ENCODE results near the gene MAPK11. TPM values are rescaled to one million over a fixed set of nuclear protein-coding genes. Genes with fewer than 3 reads are reported as not detected.

MAPK11 gene
- total RNA-seq, 2 donors from 2014 or later, result 0.33 to 0.40 TPM

- no peak overlapping the region for H3K9ac ChIP-seq (ENCODE audit: extremely low read depth, low read length, poor library complexity, severe bottlenecking)
- no peak for DNase-seq
- no peaks in the 10 kb centered on the region for H3K36me3 Mint-ChIP-seq (ENCODE audit: low read depth)
- H3K4me3 ChIP-seq (ENCODE audit: low read length), result no peak overlapping the region
- no peaks in the 10 kb centered on the region for H3K27me3 ChIP-seq (ENCODE audit: control insufficient read depth, insufficient read depth, low read length, poor library complexity, severe bottlenecking)
- H3K36me3 ChIP-seq (ENCODE audit: control insufficient read depth, insufficient read depth, low read length), result no peaks in the 10 kb centered on the region
- no peak overlapping the region for H3K27ac Mint-ChIP-seq
- H3K9me3 Mint-ChIP-seq, result no peaks in the 10 kb centered on the region
- H3K27me3 Mint-ChIP-seq (ENCODE audit: insufficient read depth), result peaks cover 2% of the 10 kb centered on the region
- peaks cover 10% of the 10 kb centered on the region for H3K4me1 Mint-ChIP-seq
- no peak for TF ChIP-seq CTCF (conservative IDR thresholded peaks at IDR 0.05)
- WGBS, 2 experiments (ENCODE audit: insufficient coverage in 1 of 2, insufficient read length in 1 of 2), result 82 to 92% methylated on average over 2 to 5 of the region's 5 CpGs
- H3K9me3 ChIP-seq (ENCODE audit: control insufficient read depth, low read length), result no peaks in the 10 kb centered on the region
- no peak overlapping the region for H3K27ac ChIP-seq (ENCODE audit: low read depth, low read length)
- H3K4me3 Mint-ChIP-seq, result no peak overlapping the region
- H3K4me1 ChIP-seq (ENCODE audit: control insufficient read depth, insufficient read depth, low read length), result peaks cover 3% of the 10 kb centered on the region
These were observed 32.4 kb upstream of the MAPK11 start for GRCh38 chr22:50302564-50302963.

GRCh38 chr22:50302041-50302541, 31.9 kb upstream of the MAPK11 start:
- H3K9me3 Mint-ChIP-seq, result no peaks in the 10 kb centered on the region
- H3K36me3 Mint-ChIP-seq (ENCODE audit: low read depth), result no peaks in the 10 kb centered on the region
- no peak overlapping the region for H3K4me3 ChIP-seq (ENCODE audit: low read length)
- WGBS, 2 experiments (ENCODE audit: insufficient coverage in 1 of 2, insufficient read length in 1 of 2), result 83 to 86% methylated on average over 3 to 9 of the region's 9 CpGs
- H3K4me1 ChIP-seq (ENCODE audit: control insufficient read depth, insufficient read depth, low read length), result peaks cover 3% of the 10 kb centered on the region
- no peaks in the 10 kb centered on the region for H3K36me3 ChIP-seq (ENCODE audit: control insufficient read depth, insufficient read depth, low read length)
- no peak overlapping the region for H3K27ac Mint-ChIP-seq
- no peak overlapping the region for H3K27ac ChIP-seq (ENCODE audit: low read depth, low read length)
- H3K4me3 Mint-ChIP-seq, result no peak overlapping the region
- peaks cover 10% of the 10 kb centered on the region for H3K4me1 Mint-ChIP-seq
- H3K27me3 ChIP-seq (ENCODE audit: control insufficient read depth, insufficient read depth, low read length, poor library complexity, severe bottlenecking), result no peaks in the 10 kb centered on the region
- H3K9ac ChIP-seq (ENCODE audit: extremely low read depth, low read length, poor library complexity, severe bottlenecking), result no peak overlapping the region
- TF ChIP-seq CTCF (conservative IDR thresholded peaks at IDR 0.05), result no peak
- H3K9me3 ChIP-seq (ENCODE audit: control insufficient read depth, low read length), result no peaks in the 10 kb centered on the region
- DNase-seq, result no peak
- H3K27me3 Mint-ChIP-seq (ENCODE audit: insufficient read depth), result peaks cover 2% of the 10 kb centered on the region

- Histone ChIP-seq H3K27ac (ENCODE audit: low read depth, low read length) (no peak overlapping the region), H3K4me3 (ENCODE audit: low read length) (no peak overlapping the region), H3K9ac (ENCODE audit: extremely low read depth, low read length, poor library complexity, severe bottlenecking) (no peak overlapping the region), H3K27me3 (ENCODE audit: control insufficient read depth, insufficient read depth, low read length, poor library complexity, severe bottlenecking) (no peaks in the 10 kb centered on the region), H3K9me3 (ENCODE audit: control insufficient read depth, low read length) (no peaks in the 10 kb centered on the region), H3K36me3 (ENCODE audit: control insufficient read depth, insufficient read depth, low read length) (no peaks in the 10 kb centered on the region), H3K4me1 (ENCODE audit: control insufficient read depth, insufficient read depth, low read length) (peaks cover 3% of the 10 kb centered on the region)
- Mint-ChIP-seq H3K27ac (no peak overlapping the region), H3K4me3 (no peak overlapping the region), H3K4me1 (peaks cover 10% of the 10 kb centered on the region), H3K27me3 (ENCODE audit: insufficient read depth) (peaks cover 2% of the 10 kb centered on the region), H3K9me3 (no peaks in the 10 kb centered on the region), H3K36me3 (ENCODE audit: low read depth) (no peaks in the 10 kb centered on the region)
- DNase-seq, result no peak
- WGBS, 2 experiments (ENCODE audit: insufficient coverage in 1 of 2, insufficient read length in 1 of 2), result 94 to 97% methylated on average over 6 to 17 of the region's 17 CpGs
- TF ChIP-seq CTCF (conservative IDR thresholded peaks at IDR 0.05), result no peak
These were observed 31.4 kb upstream of the MAPK11 start for GRCh38 chr22:50301581-50301991.
